ENCODE results near the gene DIP2C. TPM values are rescaled to one million over a fixed set of nuclear protein-coding genes. Genes with fewer than 3 reads are reported as not detected.
"Not testable (repeated sequence)": the region's sequence is repeated elsewhere in the genome, so short reads cannot be mapped to it uniquely, and the experiment has no call there.

Gene DIP2C
- total RNA-seq, 6 experiments from 2014 or later = 23.2 to 28.9 (median 26.3) TPM

DNA sequence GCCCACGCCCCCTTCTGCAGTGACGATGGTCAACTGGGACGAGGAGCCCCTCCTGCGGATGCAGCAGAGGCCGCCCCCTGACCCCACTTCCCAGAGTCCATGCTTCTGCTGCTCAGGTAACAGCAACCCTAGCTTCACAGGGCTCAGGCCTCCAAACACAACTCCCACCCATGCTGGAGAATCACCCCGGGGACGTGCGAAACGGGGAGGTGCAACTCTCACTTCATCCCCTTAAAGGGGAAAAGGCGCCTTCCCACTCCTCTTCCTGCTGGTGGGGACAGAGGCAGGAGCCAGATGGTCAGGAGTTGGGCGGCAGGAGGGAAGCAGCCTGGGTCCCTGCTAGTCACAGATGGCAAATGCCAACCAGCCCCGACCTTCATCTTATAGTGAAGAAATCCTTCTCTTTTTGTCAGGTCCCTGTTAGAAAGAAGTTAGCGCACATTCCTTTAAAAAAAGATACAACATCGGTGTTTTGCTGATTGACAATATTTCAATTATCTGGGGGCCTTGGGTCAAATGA lies 155.4 kb downstream of the DIP2C start:
- Mint-ChIP-seq H3K27ac (no peak overlapping the region), H3K4me1 (ENCODE audit: low read depth) (peaks cover 22% of the 10 kb centered on the region), H3K9me3 (no peaks in the 10 kb centered on the region), H3K36me3 (ENCODE audit: low read depth) (no peaks in the 10 kb centered on the region), H3K27me3 (ENCODE audit: insufficient read depth) (peaks cover 8% of the 10 kb centered on the region), H3K4me3 (no peak overlapping the region)
- DNase-seq = no peak
- TF ChIP-seq, protein P1, sequence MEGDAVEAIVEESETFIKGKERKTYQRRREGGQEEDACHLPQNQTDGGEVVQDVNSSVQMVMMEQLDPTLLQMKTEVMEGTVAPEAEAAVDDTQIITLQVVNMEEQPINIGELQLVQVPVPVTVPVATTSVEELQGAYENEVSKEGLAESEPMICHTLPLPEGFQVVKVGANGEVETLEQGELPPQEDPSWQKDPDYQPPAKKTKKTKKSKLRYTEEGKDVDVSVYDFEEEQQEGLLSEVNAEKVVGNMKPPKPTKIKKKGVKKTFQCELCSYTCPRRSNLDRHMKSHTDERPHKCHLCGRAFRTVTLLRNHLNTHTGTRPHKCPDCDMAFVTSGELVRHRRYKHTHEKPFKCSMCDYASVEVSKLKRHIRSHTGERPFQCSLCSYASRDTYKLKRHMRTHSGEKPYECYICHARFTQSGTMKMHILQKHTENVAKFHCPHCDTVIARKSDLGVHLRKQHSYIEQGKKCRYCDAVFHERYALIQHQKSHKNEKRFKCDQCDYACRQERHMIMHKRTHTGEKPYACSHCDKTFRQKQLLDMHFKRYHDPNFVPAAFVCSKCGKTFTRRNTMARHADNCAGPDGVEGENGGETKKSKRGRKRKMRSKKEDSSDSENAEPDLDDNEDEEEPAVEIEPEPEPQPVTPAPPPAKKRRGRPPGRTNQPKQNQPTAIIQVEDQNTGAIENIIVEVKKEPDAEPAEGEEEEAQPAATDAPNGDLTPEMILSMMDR (IDR thresholded peaks at IDR 0.05) = no peak

DNA sequence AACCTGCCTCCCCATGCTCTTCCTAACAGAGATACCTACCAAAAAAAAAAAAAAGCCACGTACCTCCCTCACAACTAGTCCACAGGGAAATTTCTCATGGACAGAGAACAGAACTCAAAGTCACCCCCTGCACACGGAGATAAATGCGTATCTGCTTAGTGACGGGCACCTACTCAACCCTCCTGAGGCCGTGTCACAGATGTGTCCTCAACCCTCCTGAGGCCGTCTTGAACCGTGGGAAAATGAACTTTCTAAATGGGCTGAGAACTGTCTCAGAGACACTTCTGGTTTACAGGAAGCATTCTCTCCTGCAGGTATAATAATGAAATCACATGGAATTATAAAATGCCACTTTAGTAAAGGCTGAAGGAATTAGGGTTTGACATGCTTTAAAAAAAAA lies 155.9 kb downstream of the DIP2C start:
- Mint-ChIP-seq H3K27ac (no peak overlapping the region), H3K9me3 (no peaks in the 10 kb centered on the region), H3K4me1 (ENCODE audit: low read depth) (peaks cover 20% of the 10 kb centered on the region), H3K36me3 (ENCODE audit: low read depth) (peaks cover under 1% of the 10 kb centered on the region; the same call in 1 of the 2 replicates), H3K27me3 (ENCODE audit: insufficient read depth) (peaks cover 9% of the 10 kb centered on the region), H3K4me3 (no peak overlapping the region)
- TF ChIP-seq, protein P1 (IDR thresholded peaks at IDR 0.05) = no peak
- DNase-seq = no peak

DNA sequence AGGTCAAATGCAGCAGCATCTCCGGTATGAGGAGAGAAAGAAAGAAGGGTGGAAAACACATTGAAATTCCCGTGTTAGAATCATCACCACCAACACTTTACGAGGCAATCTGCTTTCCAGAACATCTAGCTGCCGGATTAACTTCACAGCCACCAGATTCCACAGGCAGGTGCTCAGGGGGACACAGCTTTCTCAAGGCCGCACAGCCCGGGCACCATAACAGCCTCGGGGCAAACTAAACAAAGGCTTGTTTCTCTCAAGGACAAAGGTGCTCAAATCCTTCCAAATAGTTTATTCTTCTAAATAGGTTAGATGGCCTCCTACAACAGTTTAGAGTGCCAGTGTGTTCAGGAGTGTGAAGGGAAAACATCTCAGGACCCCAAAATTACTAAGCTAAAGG lies 156.3 kb downstream of the DIP2C start:
- DNase-seq = no peak
- Mint-ChIP-seq H3K4me1 (ENCODE audit: low read depth) (peaks cover 22% of the 10 kb centered on the region; the same call in 1 of the 2 replicates), H3K27me3 (ENCODE audit: insufficient read depth) (peaks cover 10% of the 10 kb centered on the region), H3K27ac (no peak overlapping the region), H3K9me3 (no peaks in the 10 kb centered on the region), H3K4me3 (no peak overlapping the region), H3K36me3 (ENCODE audit: low read depth) (peaks cover 5% of the 10 kb centered on the region; the same call in 1 of the 2 replicates)
- TF ChIP-seq, protein P1 (IDR thresholded peaks at IDR 0.05) = no peak

DNA sequence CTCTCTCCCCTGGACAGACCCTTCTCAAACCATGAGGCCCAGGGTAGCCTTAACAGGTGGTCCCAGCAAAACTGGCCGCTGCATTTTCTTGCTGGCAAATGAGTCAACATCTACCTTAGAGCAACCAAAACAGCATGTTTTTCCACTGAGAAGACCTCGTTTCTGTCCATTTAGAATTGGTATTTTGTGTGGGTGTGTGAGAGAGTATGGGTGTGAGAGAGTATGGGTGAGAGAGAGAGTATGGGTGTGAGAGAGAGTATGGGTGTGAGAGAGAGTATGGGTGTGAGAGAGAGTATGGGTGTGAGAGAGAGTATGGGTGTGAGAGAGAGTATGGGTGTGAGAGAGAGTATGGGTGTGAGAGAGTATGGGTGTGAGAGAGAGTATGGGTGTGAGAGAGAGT lies 157.1 kb downstream of the DIP2C start:
- not testable (repeated sequence) for H3K27ac Mint-ChIP-seq; H3K36me3 Mint-ChIP-seq (ENCODE audit: low read depth); H3K27me3 Mint-ChIP-seq (ENCODE audit: insufficient read depth); DNase-seq; H3K9me3 Mint-ChIP-seq; H3K4me3 Mint-ChIP-seq
- H3K4me1 Mint-ChIP-seq (ENCODE audit: low read depth) = peaks cover 29% of the 10 kb centered on the region; the same call in 1 of the 2 replicates

DNA sequence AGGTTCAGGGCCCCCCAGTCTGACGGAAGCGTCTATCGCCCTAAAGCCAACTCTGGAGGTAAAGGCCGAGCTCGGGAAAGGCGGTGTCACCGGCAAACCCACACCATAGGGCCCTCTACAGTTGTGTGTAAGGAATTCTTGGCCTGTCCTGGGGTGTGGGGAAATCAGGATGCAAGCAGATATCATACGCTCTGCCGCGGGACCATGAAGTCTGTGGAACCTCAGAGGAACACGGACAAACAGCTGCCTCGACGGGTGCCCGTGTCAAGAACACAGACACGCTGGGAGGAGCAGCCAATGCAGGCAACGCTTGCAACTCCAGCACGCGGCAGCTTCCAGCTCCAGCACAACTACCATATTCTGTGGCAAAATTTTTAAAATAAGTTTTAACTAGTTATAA lies 157.9 kb downstream of the DIP2C start:
- Mint-ChIP-seq H3K4me1 (ENCODE audit: low read depth) (peaks cover 25% of the 10 kb centered on the region; the same call in 1 of the 2 replicates), H3K36me3 (ENCODE audit: low read depth) (peaks cover 6% of the 10 kb centered on the region; the same call in 1 of the 2 replicates), H3K9me3 (no peaks in the 10 kb centered on the region), H3K4me3 (no peak overlapping the region), H3K27ac (no peak overlapping the region), H3K27me3 (ENCODE audit: insufficient read depth) (peaks cover 10% of the 10 kb centered on the region)
- TF ChIP-seq, protein P1 (IDR thresholded peaks at IDR 0.05) = no peak
- DNase-seq = no peak

DNA sequence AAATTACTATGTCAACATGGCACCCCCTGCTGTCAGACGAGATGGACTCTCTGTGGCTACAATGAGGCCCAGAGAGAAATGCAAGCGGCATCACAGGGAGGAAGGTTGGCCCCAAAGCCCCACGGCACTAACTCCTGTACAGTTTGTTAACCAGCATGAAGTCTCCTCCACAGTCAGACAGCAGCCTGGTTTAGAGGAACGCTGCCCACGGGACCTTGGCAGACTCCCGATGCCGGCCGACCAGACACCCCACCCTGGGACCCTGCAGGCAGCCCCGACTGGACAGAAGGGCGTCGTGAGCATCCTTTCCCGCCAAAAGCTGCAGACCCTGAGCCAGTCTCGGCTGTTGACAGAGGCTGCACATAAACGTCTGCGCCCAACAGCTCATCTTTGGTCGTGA lies 158.8 kb downstream of the DIP2C start:
- TF ChIP-seq, protein P1 (IDR thresholded peaks at IDR 0.05) = no peak
- Mint-ChIP-seq H3K9me3 (no peaks in the 10 kb centered on the region), H3K27ac (no peak overlapping the region), H3K27me3 (ENCODE audit: insufficient read depth) (peaks cover 7% of the 10 kb centered on the region), H3K4me1 (ENCODE audit: low read depth) (peaks cover 22% of the 10 kb centered on the region), H3K4me3 (no peak overlapping the region), H3K36me3 (ENCODE audit: low read depth) (peaks cover 6% of the 10 kb centered on the region; the same call in 1 of the 2 replicates)
- no peak for DNase-seq

Data from HFFc6 (cell line).